DOHH2 (cell line): ENCODE results near the gene KLHL15.

Experiments
- H3F3A ChIP-seq: fragments of 200-600 bp; sonication (generic), shearing (Covaris generic); 2 replicates; pipeline ENCODE4 v1.6.0; 2016; ENCODE audit warnings: antibody characterized with exemption, mild to moderate bottlenecking; ENCODE audit not compliant: control insufficient read depth, insufficient read depth
- H3K27ac ChIP-seq: fragments of 200-600 bp; sonication (generic); 2 replicates; pipeline ENCODE4 v1.5.1; 2014; ENCODE audit warnings: low read depth, mild to moderate bottlenecking, low read length, moderate library complexity
- H3K27me3 ChIP-seq: fragments of 200-600 bp; sonication (generic); 2 replicates; pipeline ENCODE4 v1.6.1; 2014; ENCODE audit warnings: mild to moderate bottlenecking, low read length, mixed read lengths; ENCODE audit not compliant: control insufficient read depth
- H3K36me3 ChIP-seq: fragments of 200-600 bp; sonication (generic); 2 replicates; pipeline ENCODE4 v1.6.1; 2014; ENCODE audit warnings: mild to moderate bottlenecking, low read length, moderate library complexity, mixed read lengths; ENCODE audit not compliant: control insufficient read depth
- H3K4me1 ChIP-seq: fragments of 200-600 bp; sonication (generic); 2 replicates; pipeline ENCODE4 v1.6.1; 2014; ENCODE audit warnings: mild to moderate bottlenecking, low read length, mixed read lengths; ENCODE audit not compliant: control insufficient read depth
- H3K4me2 ChIP-seq: fragments of 200-600 bp; sonication (generic); 2 replicates; pipeline ENCODE4 v1.6.0; 2014; ENCODE audit warnings: mild to moderate bottlenecking, low read length, moderate library complexity
- H3K4me3 ChIP-seq: fragments of 200-600 bp; sonication (generic); 2 replicates; pipeline ENCODE4 v1.5.1; 2014; ENCODE audit warnings: mild to moderate bottlenecking, low read length, mixed read lengths
- H3K79me2 ChIP-seq: fragments of 200-600 bp; sonication (generic); 2 replicates; pipeline ENCODE4 v1.6.1; 2014; ENCODE audit warnings: mild to moderate bottlenecking, low read length, mixed read lengths; ENCODE audit not compliant: control insufficient read depth
- H3K9me2 ChIP-seq: fragments of 200-600 bp; sonication (generic); replicated peaks from 2 replicates; pipeline ENCODE4 v1.6.1; 2014; ENCODE audit warnings: mild to moderate bottlenecking, low read length, mixed read lengths; ENCODE audit not compliant: control insufficient read depth
- H3K9me3 ChIP-seq: fragments of 200-600 bp; sonication (generic); 2 replicates; pipeline ENCODE4 v1.6.1; 2014; ENCODE audit warnings: antibody characterized with exemption, low read length, mixed read lengths; ENCODE audit not compliant: control insufficient read depth, insufficient read depth
- H4K20me1 ChIP-seq: fragments of 200-600 bp; sonication (generic); 2 replicates; pipeline ENCODE4 v1.6.0; 2014; ENCODE audit warnings: low read depth, mild to moderate bottlenecking, antibody characterized with exemption, low read length, moderate library complexity; ENCODE audit not compliant: control insufficient read depth, insufficient read depth
- CTCF ChIP-seq: fragments of 200-600 bp; sonication (generic); IDR thresholded peaks from one replicate; pipeline ENCODE4 v1.5.1; 2014; ENCODE audit warnings: antibody characterized with exemption, mild to moderate bottlenecking, low read depth, low read length; ENCODE audit not compliant: poor library complexity, severe bottlenecking
- EZH2phosphoT487 ChIP-seq: fragments of 200-600 bp; sonication (generic); IDR thresholded peaks from 2 replicates; pipeline ENCODE4 v1.6.1; 2017; ENCODE audit warnings: borderline replicate concordance, mild to moderate bottlenecking, antibody characterized with exemption, low read length, moderate library complexity, mixed read lengths

The KLHL15 gene

GRCh38 chrX:24023972-24024669 is 2.9 kb downstream of the KLHL15 start:
- H3K79me2 ChIP-seq, result peaks cover 64% of the 10 kb centered on the region
- H3K27ac ChIP-seq, result peak overlapping the region; percentile 70

DNA sequence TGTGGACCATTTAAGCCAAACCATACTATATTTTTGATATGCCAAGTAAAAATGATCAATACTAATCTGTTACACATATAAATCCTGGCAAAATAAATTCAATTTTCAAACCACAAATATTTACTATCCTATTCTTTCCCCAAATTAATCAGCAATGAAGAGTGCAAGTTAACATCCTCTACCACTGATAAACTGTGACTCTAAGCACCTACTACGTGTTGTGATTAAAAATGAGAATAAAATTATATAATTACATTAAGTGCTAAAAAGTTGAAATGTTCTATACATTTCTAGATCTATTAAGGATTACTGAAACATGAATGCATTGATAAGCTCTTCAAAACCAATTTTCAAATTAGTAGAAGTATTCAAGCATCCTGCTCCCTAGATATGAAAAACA is 3.4 kb downstream of the KLHL15 start:
- no peaks in the 10 kb centered on the region for H4K20me1 ChIP-seq

More at GRCh38 chrX:24023972-24024669, 2.9 kb downstream of the KLHL15 start:
- Histone ChIP-seq H3K9me2 (no peaks in the 10 kb centered on the region), H3K4me2 (peak overlapping the region; percentile 76), H3F3A (0 out of 2 replicates have a peak, but pooled peaks cover 3% of the 10 kb centered on the region), H3K36me3 (peaks cover 42% of the 10 kb centered on the region), H3K9me3 (no peaks in the 10 kb centered on the region), H3K27me3 (no peaks in the 10 kb centered on the region), H3K4me3 (peak overlapping the region; percentile 89), H3K4me1 (peaks cover 39% of the 10 kb centered on the region), H4K20me1 (no peaks in the 10 kb centered on the region)
- TF ChIP-seq EZH2phosphoT487 (no peak), CTCF (no peak)

DNA sequence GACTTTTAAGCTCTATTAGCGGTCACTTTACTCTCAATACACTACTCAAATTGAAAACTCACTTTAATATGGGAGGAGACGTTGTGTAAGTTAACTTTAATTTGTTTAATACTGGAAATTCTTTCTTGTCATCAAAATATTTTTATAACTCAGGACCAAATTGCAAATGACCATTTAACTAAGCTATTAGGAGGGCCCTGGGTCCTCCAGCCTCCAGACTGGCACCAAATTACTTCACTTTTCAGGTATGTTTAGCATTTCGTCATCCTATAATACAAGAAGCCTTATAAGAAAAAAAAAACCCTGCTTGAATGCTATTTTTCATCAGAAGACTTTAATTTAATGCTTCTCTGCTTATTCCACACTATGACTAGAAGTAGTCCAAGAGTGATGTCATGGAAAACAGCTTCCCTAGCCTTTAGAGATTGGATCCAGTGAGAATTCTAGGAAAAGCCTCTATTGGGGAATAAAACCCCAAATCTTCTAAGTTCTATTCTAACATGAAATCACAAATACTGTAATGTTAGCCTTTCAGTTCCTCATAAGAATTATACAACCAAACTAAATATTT is 6.6 kb downstream of the KLHL15 start:
- Histone ChIP-seq H4K20me1 (no peaks in the 10 kb centered on the region), H3K36me3 (peaks cover 56% of the 10 kb centered on the region), H3K9me3 (no peaks in the 10 kb centered on the region), H3F3A (no peaks in the 10 kb centered on the region), H3K27me3 (no peaks in the 10 kb centered on the region), H3K79me2 (peaks cover 93% of the 10 kb centered on the region), H3K4me3 (0 out of 2 replicates have a peak overlapping the region, but pooled peaks have one; percentile 37), H3K27ac (no peak overlapping the region), H3K4me2 (peak overlapping the region; percentile 49), H3K9me2 (no peaks in the 10 kb centered on the region), H3K4me1 (peaks cover 32% of the 10 kb centered on the region)
- TF ChIP-seq EZH2phosphoT487 (no peak), CTCF (no peak)

More for the DNA sequence above, 3.4 kb downstream of the KLHL15 start:
- peaks cover 70% of the 10 kb centered on the region for H3K79me2 ChIP-seq
- H3K4me1 ChIP-seq, result peaks cover 39% of the 10 kb centered on the region
- no peaks in the 10 kb centered on the region for H3K9me2 ChIP-seq
- H3F3A ChIP-seq, result 0 out of 2 replicates have a peak, but pooled peaks cover 3% of the 10 kb centered on the region
- peak overlapping the region; percentile 76 for H3K4me2 ChIP-seq
- H3K27ac ChIP-seq, result peak overlapping the region; percentile 70
- H3K9me3 ChIP-seq, result no peaks in the 10 kb centered on the region
- no peaks in the 10 kb centered on the region for H3K27me3 ChIP-seq
- TF ChIP-seq CTCF, result no peak
- TF ChIP-seq EZH2phosphoT487, result no peak
- peaks cover 44% of the 10 kb centered on the region for H3K36me3 ChIP-seq
- H3K4me3 ChIP-seq, result peak overlapping the region; percentile 89
